SH-SY5Y (cell line): ENCODE results near the gene CRYBG3.

Experiments used
- GATA2 ChIP-seq: IDR thresholded peaks from 2 replicates; pipeline ENCODE4 v1.6.1; 2011; ENCODE audit warnings: mild to moderate bottlenecking, low read depth, low read length
- GATA3 ChIP-seq: IDR thresholded peaks from 2 replicates; pipeline ENCODE4 v1.6.1; 2011; ENCODE audit warnings: low read depth, mild to moderate bottlenecking, low read length, moderate library complexity

DNA sequence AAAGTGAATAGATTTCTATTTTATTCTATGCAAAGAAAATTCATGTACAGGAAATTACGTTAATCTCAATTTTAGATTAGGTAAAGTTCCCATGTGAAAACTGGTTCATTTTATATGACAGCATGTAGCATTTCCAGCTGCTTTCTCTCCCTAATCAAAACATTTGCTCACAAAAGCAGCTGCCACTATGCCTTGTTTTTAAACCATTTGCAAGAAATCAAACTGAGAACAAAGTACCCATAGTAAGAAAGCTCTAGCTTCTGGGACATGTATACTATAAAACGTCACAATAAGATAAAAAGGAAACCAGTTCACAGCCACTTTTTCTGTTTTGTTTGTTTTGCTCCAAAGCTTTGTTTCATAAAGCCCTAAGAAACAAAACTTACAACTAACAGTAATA lies 5.0 kb upstream of the CRYBG3 start:
- no peak for TF ChIP-seq GATA2
- no peak for TF ChIP-seq GATA3
